ENCODE results near the gene BRPF3. TPM values are rescaled to one million over a fixed set of nuclear protein-coding genes. Genes with fewer than 3 reads are reported as not detected.

The BRPF3 gene
- total RNA-seq, 1 experiment from 2014 or later = 43.4 TPM

- Histone ChIP-seq H3K27ac (ENCODE audit: insufficient read length, low read depth, low read length) (no peak overlapping the region), H2BK15ac (ENCODE audit: low read depth, low read length) (no peak overlapping the region), H3T11ph (ENCODE audit: low read length) (no peak overlapping the region), H4K5ac (ENCODE audit: insufficient read length, low read depth, low read length) (no peak overlapping the region), H3K4me1 (ENCODE audit: insufficient read depth, low read length) (peaks cover 2% of the 10 kb centered on the region; the same call in 1 of the 2 replicates), H2AK5ac (ENCODE audit: insufficient read length, low read length) (no peak overlapping the region), H2AFZ (ENCODE audit: low read length) (no peak overlapping the region), H4K91ac (ENCODE audit: insufficient read length, low read depth, low read length) (no peak overlapping the region), H3K18ac (ENCODE audit: insufficient read length, low read depth, low read length) (peak overlapping the region; percentile 97), H2BK20ac (ENCODE audit: low read depth, low read length, poor library complexity, severe bottlenecking) (no peak overlapping the region), H3K27me3 (ENCODE audit: insufficient read depth, low read length) (no peaks in the 10 kb centered on the region), H2BK5ac (ENCODE audit: insufficient read length, low read length) (no peak overlapping the region), H4K8ac (replicated peaks; ENCODE audit: insufficient read length, low read depth, low read length) (no peak overlapping the region), H3K79me1 (ENCODE audit: insufficient read depth, low read depth, low read length, poor library complexity, severe bottlenecking) (peaks cover 6% of the 10 kb centered on the region), H3K9ac (ENCODE audit: extremely low read depth, insufficient read length, low read length) (peak overlapping the region; percentile 83), H3K23me2 (ENCODE audit: insufficient read length, low read depth, low read length, poor library complexity, severe bottlenecking) (peaks cover 10% of the 10 kb centered on the region), H3K9me3 (ENCODE audit: control insufficient read depth, low read depth, low read length) (no peaks in the 10 kb centered on the region), H3K79me2 (ENCODE audit: insufficient read depth, low read length) (peaks cover 12% of the 10 kb centered on the region; the same call in 1 of the 2 replicates), H3K23ac (ENCODE audit: insufficient read length, low read depth, low read length) (no peak overlapping the region), H2BK12ac (ENCODE audit: insufficient read length, low read depth, low read length) (no peak overlapping the region), H3K4me2 (ENCODE audit: insufficient read depth, insufficient read length, low read length) (peak overlapping the region; percentile 75), H3K14ac (ENCODE audit: insufficient read depth, low read length) (peak overlapping the region; percentile 98), H3K56ac (ENCODE audit: insufficient read length, low read depth, low read length) (no peak overlapping the region), H3K4ac (ENCODE audit: low read depth, low read length) (no peak overlapping the region), H4K20me1 (ENCODE audit: control insufficient read depth, insufficient read depth, insufficient read length) (no peaks in the 10 kb centered on the region), H2BK120ac (ENCODE audit: low read depth, low read length, poor library complexity, severe bottlenecking) (no peak overlapping the region)
- Mint-ChIP-seq H3K27ac (peak overlapping the region; percentile 78 to 98 (median 95); a peak in 5 of 7 replicates), H3K27me3 (ENCODE audit: low read depth) (peaks cover 1% of the 10 kb centered on the region; the same call in 1 of the 2 replicates), H3K4me1 (peaks cover 19 to 23% of the 10 kb centered on the region in 2 experiments), H3K4me3 (peak overlapping the region; percentile 82 to 88), H3K36me3 (ENCODE audit: insufficient read depth in 1 of 3, low read depth in 3 of 3) (peaks cover 17 to 29% (median 28%) of the 10 kb centered on the region in 3 experiments; a peak in 6 of 7 replicates), H3K9me3 (peaks cover 0 to 2% of the 10 kb centered on the region in 2 experiments; a peak in 1 of 5 replicates)
- TF ChIP-seq, protein P1, sequence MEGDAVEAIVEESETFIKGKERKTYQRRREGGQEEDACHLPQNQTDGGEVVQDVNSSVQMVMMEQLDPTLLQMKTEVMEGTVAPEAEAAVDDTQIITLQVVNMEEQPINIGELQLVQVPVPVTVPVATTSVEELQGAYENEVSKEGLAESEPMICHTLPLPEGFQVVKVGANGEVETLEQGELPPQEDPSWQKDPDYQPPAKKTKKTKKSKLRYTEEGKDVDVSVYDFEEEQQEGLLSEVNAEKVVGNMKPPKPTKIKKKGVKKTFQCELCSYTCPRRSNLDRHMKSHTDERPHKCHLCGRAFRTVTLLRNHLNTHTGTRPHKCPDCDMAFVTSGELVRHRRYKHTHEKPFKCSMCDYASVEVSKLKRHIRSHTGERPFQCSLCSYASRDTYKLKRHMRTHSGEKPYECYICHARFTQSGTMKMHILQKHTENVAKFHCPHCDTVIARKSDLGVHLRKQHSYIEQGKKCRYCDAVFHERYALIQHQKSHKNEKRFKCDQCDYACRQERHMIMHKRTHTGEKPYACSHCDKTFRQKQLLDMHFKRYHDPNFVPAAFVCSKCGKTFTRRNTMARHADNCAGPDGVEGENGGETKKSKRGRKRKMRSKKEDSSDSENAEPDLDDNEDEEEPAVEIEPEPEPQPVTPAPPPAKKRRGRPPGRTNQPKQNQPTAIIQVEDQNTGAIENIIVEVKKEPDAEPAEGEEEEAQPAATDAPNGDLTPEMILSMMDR (conservative IDR thresholded peaks at IDR 0.05) = no peak
- DNase-seq = peak; percentile 99
- no CpG with 5 or more reads among the region's 58 CpGs for WGBS (ENCODE audit: extremely low coverage, insufficient read length, low lambda C conversion rate)
Measured at GRCh38 chr6:36196880-36197548, 470 bp downstream of the BRPF3 start.

Measured in H9 (cell line).